ENCODE measurements around the gene AQP12B. TPM values are rescaled to one million over a fixed set of nuclear protein-coding genes. Genes with fewer than 3 reads are reported as not detected.
"Not testable (repeated sequence)": the region's sequence is repeated elsewhere in the genome, so short reads cannot be mapped to it uniquely, and the experiment has no call there.

AQP12B gene
- total RNA-seq, 4 donors from 2014 or later = not detected

DNA sequence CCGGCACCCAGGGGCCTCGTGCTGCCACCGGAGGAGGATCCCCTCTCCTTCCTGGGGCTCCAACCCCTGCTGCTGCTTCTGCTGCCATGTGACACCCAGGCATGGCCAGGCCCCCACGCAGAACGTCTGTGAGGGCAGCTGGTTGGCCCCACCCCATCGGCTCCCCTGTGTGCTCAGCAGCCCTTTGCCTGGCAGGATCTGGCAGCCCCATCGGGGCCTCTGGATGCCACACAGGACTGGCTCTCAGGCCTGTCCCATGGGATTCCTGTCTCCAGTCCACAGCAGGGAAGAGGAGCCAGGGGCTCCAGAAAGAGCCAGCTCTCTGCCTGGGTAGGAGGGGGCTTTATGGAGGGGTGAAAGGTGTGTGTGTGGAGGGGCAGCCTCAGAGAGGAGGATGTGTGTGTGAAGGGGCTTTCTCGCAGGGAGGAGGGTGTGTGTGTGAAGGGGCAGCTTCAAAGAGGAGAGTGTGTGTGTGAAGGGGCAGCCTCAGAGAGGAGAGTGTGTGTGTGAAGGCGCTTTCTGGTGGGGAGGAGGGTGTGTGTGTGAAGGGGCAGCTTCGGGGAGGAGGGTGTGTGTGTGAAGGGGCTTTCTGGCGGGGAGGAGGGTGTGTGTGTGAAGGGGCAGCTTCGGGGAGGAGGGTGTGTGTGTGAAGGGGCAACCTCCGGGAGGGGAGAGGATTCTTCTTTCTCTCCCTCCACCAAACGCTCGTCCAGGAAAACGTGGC lies 8.1 kb downstream of the AQP12B start:
- H3K36me3 ChIP-seq; H3K4me3 ChIP-seq; H3K9me3 ChIP-seq; H3K4me1 ChIP-seq; H3K27me3 ChIP-seq; intact Hi-C loops (cut with DNase I; ENCODE audit: low total_unique reads); DNase-seq; H3K27ac ChIP-seq: not testable (repeated sequence)

- TF ChIP-seq POLR2A (IDR thresholded peaks at IDR 0.05) (no peak), CTCF (IDR thresholded peaks at IDR 0.05) (no peak)
- intact Hi-C loops (cut with DNase I; ENCODE audit: low total_unique reads) = no loop called here
- H3K9me3 ChIP-seq = no peaks in the 10 kb centered on the region
- no peaks in the 10 kb centered on the region for H3K27me3 ChIP-seq
- no peak overlapping the region for H3K4me3 ChIP-seq
- no peaks in the 10 kb centered on the region for H3K36me3 ChIP-seq
- no peak overlapping the region for H3K27ac ChIP-seq
- no peak for DNase-seq
- no peaks in the 10 kb centered on the region for H3K4me1 ChIP-seq
These were observed 9.9 kb downstream of the AQP12B start for GRCh38 chr2:240672701-240673190.

DNA sequence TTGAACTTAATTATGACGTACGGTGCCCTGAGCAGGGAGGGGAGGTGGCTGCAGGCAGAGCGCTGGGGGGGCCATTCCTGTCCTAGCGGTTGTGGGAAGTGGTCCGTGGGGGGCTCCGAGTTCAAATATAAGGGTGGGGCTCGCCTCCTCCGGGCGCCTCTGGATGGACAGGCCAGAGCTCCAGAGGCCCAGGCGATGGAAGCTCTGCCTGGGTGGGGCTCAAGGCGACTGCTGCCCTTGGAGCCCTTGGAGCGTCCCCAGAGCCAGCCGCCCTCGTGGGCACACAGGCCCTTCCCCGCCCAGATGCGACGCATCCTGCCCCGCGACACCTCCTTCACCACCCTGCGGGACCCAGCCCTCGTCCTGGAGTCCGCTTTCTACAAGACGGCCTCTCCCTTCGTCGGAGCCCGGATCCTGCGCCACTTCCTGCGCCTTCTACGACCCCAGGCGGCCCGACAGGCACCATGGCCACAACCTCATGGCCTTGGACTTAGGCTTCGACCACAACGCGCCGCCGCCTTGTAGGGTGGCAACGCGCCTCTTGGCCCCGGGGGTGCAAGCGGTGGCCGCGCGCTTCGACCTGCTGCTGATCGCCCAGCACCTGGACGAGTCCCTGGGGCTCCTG lies 10.5 kb downstream of the AQP12B start:
- Histone ChIP-seq H3K4me3 (no peak overlapping the region), H3K9me3 (no peaks in the 10 kb centered on the region), H3K27ac (no peak overlapping the region), H3K36me3 (no peaks in the 10 kb centered on the region), H3K27me3 (no peaks in the 10 kb centered on the region), H3K4me1 (no peaks in the 10 kb centered on the region)
- TF ChIP-seq CTCF (IDR thresholded peaks at IDR 0.05) (no peak), POLR2A (IDR thresholded peaks at IDR 0.05) (no peak)
- intact Hi-C loops (cut with DNase I; ENCODE audit: low total_unique reads) = no loop called here
- no peak for DNase-seq

- Histone ChIP-seq H3K4me3 (no peak overlapping the region), H3K27me3 (no peaks in the 10 kb centered on the region), H3K9me3 (no peaks in the 10 kb centered on the region), H3K4me1 (no peaks in the 10 kb centered on the region), H3K27ac (no peak overlapping the region), H3K36me3 (no peaks in the 10 kb centered on the region)
- no peak for DNase-seq
- no peak for TF ChIP-seq POLR2A (IDR thresholded peaks at IDR 0.05)
- no peak for TF ChIP-seq CTCF (IDR thresholded peaks at IDR 0.05)
- intact Hi-C loops (cut with DNase I; ENCODE audit: low total_unique reads) = no loop called here
These were observed 11.7 kb downstream of the AQP12B start for GRCh38 chr2:240670950-240671349.

DNA sequence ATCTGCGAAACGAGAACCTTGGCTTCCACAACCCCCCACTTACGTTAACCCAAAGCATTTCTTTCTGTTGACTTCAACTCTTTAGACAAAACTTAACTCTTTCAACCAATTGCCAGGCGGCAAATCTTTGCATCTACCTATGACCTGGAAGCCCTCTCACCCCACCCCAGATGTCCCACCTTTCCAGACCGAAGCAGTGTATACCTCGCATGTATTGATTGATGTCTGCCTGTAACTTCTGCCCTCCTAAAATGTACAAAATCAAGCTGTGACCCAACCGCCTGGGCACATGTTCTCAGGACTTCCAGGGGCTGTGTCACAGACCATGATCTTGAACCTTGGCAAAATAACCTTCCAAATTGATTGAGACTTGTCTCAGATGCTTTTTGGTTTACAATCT lies 12.3 kb downstream of the AQP12B start:
- no peaks in the 10 kb centered on the region for H3K36me3 ChIP-seq
- no peaks in the 10 kb centered on the region for H3K4me1 ChIP-seq
- no peaks in the 10 kb centered on the region for H3K27me3 ChIP-seq
- TF ChIP-seq POLR2A (IDR thresholded peaks at IDR 0.05) (no peak), CTCF (IDR thresholded peaks at IDR 0.05) (no peak)
- no peak overlapping the region for H3K4me3 ChIP-seq
- intact Hi-C loops (cut with DNase I; ENCODE audit: low total_unique reads) = no loop called here
- no peak overlapping the region for H3K27ac ChIP-seq
- DNase-seq = no peak
- H3K9me3 ChIP-seq = no peaks in the 10 kb centered on the region

Measured in uterus (tissue), 4 donors.